Astrocyte of the cerebellum (primary cell): ENCODE data around the gene TPRG1L.

ENCODE experiments used
- DNase-seq: peaks from one replicate; pipeline ENCODE4 v3.0.0-alpha.2; 2011; ENCODE audit warnings: low read depth
- H3K4me3 ChIP-seq: 2 replicates; pipeline ENCODE4 v1.5.1; 2011; ENCODE audit warnings: mild to moderate bottlenecking, low read depth, low read length, moderate library complexity
- CTCF ChIP-seq: IDR thresholded peaks from 2 replicates; pipeline ENCODE4 v1.5.1; 2012; ENCODE audit warnings: low read length, low read depth, moderate library complexity, mild to moderate bottlenecking; ENCODE audit errors: missing control alignments
- in situ Hi-C: cut with HindIII; loops from 2 replicates; pipeline ENCODE4 v1.10.0; 2017; ENCODE audit warnings: low sequenced_read_pairs

TPRG1L gene

GRCh38 chr1:3661631-3662030 is 36.8 kb downstream of the TPRG1L start:
- in situ Hi-C loops = no loop called here

GRCh38 chr1:3662080-3662671 is 37.4 kb downstream of the TPRG1L start:
- TF ChIP-seq CTCF = no peak
- no peak for DNase-seq
- H3K4me3 ChIP-seq = no peak overlapping the region
- in situ Hi-C loops = no loop called here

More at GRCh38 chr1:3661631-3662030, 36.8 kb downstream of the TPRG1L start:
- no peak overlapping the region for H3K4me3 ChIP-seq
- TF ChIP-seq CTCF = no peak
- no peak for DNase-seq

- DNase-seq = no peak
- H3K4me3 ChIP-seq = no peak overlapping the region
Measured at GRCh38 chr1:3663999-3664699, 39.3 kb downstream of the TPRG1L start.

GRCh38 chr1:3664700-3665375 is 40.0 kb downstream of the TPRG1L start:
- in situ Hi-C loops = no loop called here
- no peak for DNase-seq
- H3K4me3 ChIP-seq = no peak overlapping the region
- no peak for TF ChIP-seq CTCF

More at GRCh38 chr1:3663999-3664699, 39.3 kb downstream of the TPRG1L start:
- in situ Hi-C loops = no loop called here
- no peak for TF ChIP-seq CTCF

- H3K4me3 ChIP-seq = no peak overlapping the region
- in situ Hi-C loops = no loop called here
- no peak for DNase-seq
- no peak for TF ChIP-seq CTCF
Measured at GRCh38 chr1:3668148-3668547, 43.3 kb downstream of the TPRG1L start.

GRCh38 chr1:3668585-3669300 is 43.9 kb downstream of the TPRG1L start:
- H3K4me3 ChIP-seq = no peak overlapping the region
- DNase-seq = no peak
- in situ Hi-C loops = no loop called here
- no peak for TF ChIP-seq CTCF
